ENCODE data around the gene TMEM89.

The TMEM89 gene

GRCh38 chr3:48585411-48585810, 36.2 kb downstream of the TMEM89 start:
- DNase-seq: no peak

DNA sequence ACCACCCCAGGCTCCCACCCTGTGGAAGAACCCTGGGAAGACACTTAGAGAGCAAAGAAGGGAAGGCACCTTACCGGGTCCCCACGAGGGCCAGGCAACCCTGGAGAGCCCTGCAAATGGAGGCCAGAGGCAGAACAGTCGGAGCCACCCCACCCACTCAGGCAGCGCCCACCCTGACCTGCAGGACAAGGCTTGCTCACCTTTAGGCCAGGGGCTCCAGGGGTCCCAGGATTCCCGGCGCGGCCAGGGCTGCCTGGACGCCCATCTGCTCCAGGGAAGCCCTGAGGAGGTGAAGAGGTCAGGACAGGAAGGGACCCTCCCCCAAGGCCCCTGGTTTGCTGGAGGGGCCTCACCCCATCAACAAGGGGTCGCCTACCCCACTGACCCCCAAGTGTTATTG, 36.7 kb downstream of the TMEM89 start:
- DNase-seq: no peak

- DNase-seq: no peak
Observed at GRCh38 chr3:48581621-48582481, 39.7 kb downstream of the TMEM89 start.

- no peak for DNase-seq
Observed at GRCh38 chr3:48576647-48577046, 44.9 kb downstream of the TMEM89 start.

DNA sequence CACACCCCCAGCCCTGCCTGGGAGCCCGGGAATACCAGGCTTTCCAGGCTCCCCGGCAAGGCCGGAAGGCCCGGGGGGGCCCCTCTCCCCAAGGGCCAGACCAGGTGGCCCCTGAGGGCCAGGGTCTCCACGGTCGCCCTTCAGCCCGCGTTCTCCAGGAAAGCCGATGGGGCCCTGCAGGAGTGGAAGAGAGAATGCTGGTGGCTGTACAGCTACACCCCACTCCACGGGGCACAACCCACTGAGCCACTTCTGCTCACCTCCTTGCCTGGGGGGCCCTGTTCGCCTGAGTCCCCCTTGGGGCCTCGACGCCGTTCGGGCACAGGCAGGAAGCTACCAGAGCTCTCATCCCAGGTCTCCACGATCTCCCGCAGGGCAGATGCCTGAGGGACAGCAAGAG, 46.2 kb downstream of the TMEM89 start:
- DNase-seq: no peak

DNA sequence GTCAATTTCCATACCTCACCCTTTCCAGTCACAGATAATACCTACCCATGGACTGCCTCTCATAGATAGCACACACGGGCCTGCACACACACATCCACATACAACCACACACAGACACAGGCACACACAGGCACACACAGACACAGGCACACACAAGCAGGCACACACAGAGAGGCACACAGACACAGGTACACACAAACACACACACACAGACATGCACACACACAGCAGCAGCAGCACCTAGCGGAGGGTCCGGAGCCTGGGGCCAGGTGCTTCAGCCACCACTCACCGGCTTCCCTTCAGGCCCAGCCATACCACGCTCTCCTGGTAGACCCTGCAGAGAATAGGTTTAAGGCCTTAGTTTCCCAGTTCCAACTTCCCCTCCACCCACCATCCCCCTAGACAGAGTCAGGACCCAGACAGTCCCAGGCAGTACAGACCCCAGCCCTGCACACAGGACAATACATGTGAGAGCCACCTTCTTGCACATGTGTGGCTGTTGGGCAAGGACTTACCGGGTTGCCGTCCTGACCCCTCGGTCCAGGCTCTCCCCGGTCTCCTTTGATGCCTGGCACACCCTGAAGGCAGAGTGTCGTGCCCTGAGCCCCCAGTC, 47.5 kb downstream of the TMEM89 start:
- DNase-seq: no peak

GRCh38 chr3:48572517-48572916, 49.1 kb downstream of the TMEM89 start:
- no peak for DNase-seq

GRCh38 chr3:48571938-48572337, 49.6 kb downstream of the TMEM89 start:
- DNase-seq: no peak

All from NCI-H2171 treated with DMSO at 0.1 percent for 48 hours (cell line).